HG03439 (cell line): ENCODE data around the gene HOXA13.
A peak's percentile ranks its signal among the peaks of the same experiment; 100 is the strongest.

Experiments used
- ATAC-seq: cut with Tn5 transposase; IDR thresholded peaks from one replicate; pipeline ENCODE4 v1.9.1; 2021; ENCODE audit warnings: mild to moderate bottlenecking, moderate library complexity; ENCODE audit not compliant: unreplicated experiment

HOXA13 gene

GRCh38 chr7:27171637-27172314 lies 28.1 kb downstream of the HOXA13 start:
- ATAC-seq: no peak

GRCh38 chr7:27171325-27171636 lies 28.6 kb downstream of the HOXA13 start:
- ATAC-seq: no peak

GRCh38 chr7:27170426-27171324 lies 29.2 kb downstream of the HOXA13 start:
- no peak for ATAC-seq

- ATAC-seq: no peak
Observed at GRCh38 chr7:27169658-27170425, 30.0 kb downstream of the HOXA13 start.

- no peak for ATAC-seq
Observed at GRCh38 chr7:27168265-27168947, 31.5 kb downstream of the HOXA13 start.

GRCh38 chr7:27167916-27168264 lies 32.0 kb downstream of the HOXA13 start:
- no peak for ATAC-seq

GRCh38 chr7:27166531-27167505 lies 33.1 kb downstream of the HOXA13 start:
- ATAC-seq: no peak

GRCh38 chr7:27165996-27166530 lies 33.8 kb downstream of the HOXA13 start:
- ATAC-seq: no peak

- no peak for ATAC-seq
Observed at GRCh38 chr7:27165089-27165995, 34.5 kb downstream of the HOXA13 start, which contains the start of gene HOXA9. HOXA9 (minus strand) TSS chr7:27165537; CDS start chr7:27165457, 80 bp downstream.

GRCh38 chr7:27164367-27165088 lies 35.4 kb downstream of the HOXA13 start:
- ATAC-seq: no peak

- ATAC-seq: no peak
Observed at GRCh38 chr7:27164045-27164366, 35.9 kb downstream of the HOXA13 start.

- ATAC-seq: no peak
Observed at GRCh38 chr7:27163288-27164044, 36.4 kb downstream of the HOXA13 start.

- no peak for ATAC-seq
Observed at GRCh38 chr7:27162561-27163287, 37.2 kb downstream of the HOXA13 start.

- no peak for ATAC-seq
Observed at GRCh38 chr7:27161721-27162560, 38.0 kb downstream of the HOXA13 start.

GRCh38 chr7:27161214-27161720 lies 38.6 kb downstream of the HOXA13 start:
- ATAC-seq: peak; percentile 8
